ENCODE data around the gene RIPOR3. TPM values are rescaled to one million over a fixed set of nuclear protein-coding genes. Genes with fewer than 3 reads are reported as not detected.

Gene RIPOR3
- total RNA-seq, 2 donors from 2014 or later: 2.3 to 6.9 TPM

- H3K27me3 ChIP-seq: no peaks in the 10 kb centered on the region
- H3K4me1 ChIP-seq: peaks cover 35% of the 10 kb centered on the region
- H3K9me3 ChIP-seq: no peaks in the 10 kb centered on the region
- H3K4me3 ChIP-seq: no peak overlapping the region
- no peak for TF ChIP-seq POLR2A (IDR thresholded peaks at IDR 0.05)
- TF ChIP-seq CTCF (IDR thresholded peaks at IDR 0.05): no peak
- DNase-seq (no peak), ATAC-seq (no peak)
- peak overlapping the region in 1 of 4 donors; percentile 13 for H3K27ac ChIP-seq
- intact Hi-C loops (cut with DNase I): no loop called here
- 40 to 87% methylated on average over 1 to 16 of the region's 16 CpGs for WGBS, 2 donors
- H3K36me3 ChIP-seq (replicated peaks in 1 of 2; ENCODE audit: insufficient read depth in 1 of 2, low read depth in 2 of 2): no peaks in the 10 kb centered on the region
Measured at GRCh38 chr20:50628853-50629669, 62.3 kb downstream of the RIPOR3 start.

GRCh38 chr20:50628332-50628731 is 63.0 kb downstream of the RIPOR3 start:
- Histone ChIP-seq H3K4me1 (peaks cover 36% of the 10 kb centered on the region), H3K27ac (no peak overlapping the region), H3K36me3 (replicated peaks in 1 of 2; ENCODE audit: insufficient read depth in 1 of 2, low read depth in 2 of 2) (no peaks in the 10 kb centered on the region), H3K9me3 (no peaks in the 10 kb centered on the region), H3K27me3 (no peaks in the 10 kb centered on the region), H3K4me3 (no peak overlapping the region)
- peak in 1 of 4 donors; percentile 54 for DNase-seq
- TF ChIP-seq POLR2A (IDR thresholded peaks at IDR 0.05) (no peak), CTCF (IDR thresholded peaks at IDR 0.05) (no peak)
- 42 to 64% methylated on average over 11 of the region's 11 CpGs for WGBS, 2 donors
- intact Hi-C loops (cut with DNase I): no loop called here
- ATAC-seq: no peak

GRCh38 chr20:50627747-50628146 is 63.6 kb downstream of the RIPOR3 start:
- intact Hi-C loops (cut with DNase I): no loop called here
- DNase-seq (no peak), ATAC-seq (no peak)
- H3K4me3 ChIP-seq: no peak overlapping the region
- H3K9me3 ChIP-seq: no peaks in the 10 kb centered on the region
- H3K4me1 ChIP-seq: peaks cover 36% of the 10 kb centered on the region
- no peaks in the 10 kb centered on the region for H3K27me3 ChIP-seq
- WGBS, 2 donors: 78 to 89% methylated on average over 5 to 9 of the region's 9 CpGs
- H3K36me3 ChIP-seq (replicated peaks in 1 of 2; ENCODE audit: insufficient read depth in 1 of 2, low read depth in 2 of 2): no peaks in the 10 kb centered on the region
- H3K27ac ChIP-seq: no peak overlapping the region
- TF ChIP-seq POLR2A (IDR thresholded peaks at IDR 0.05) (no peak), CTCF (IDR thresholded peaks at IDR 0.05) (no peak)

GRCh38 chr20:50625986-50626677 is 65.2 kb downstream of the RIPOR3 start:
- peaks cover 36% of the 10 kb centered on the region for H3K4me1 ChIP-seq
- peak in 6 of 7 experiments; percentile 23 to 57 (median 46) for TF ChIP-seq CTCF (IDR thresholded peaks at IDR 0.05)
- TF ChIP-seq POLR2A (IDR thresholded peaks at IDR 0.05): no peak
- H3K4me3 ChIP-seq: no peak overlapping the region
- H3K36me3 ChIP-seq (replicated peaks in 1 of 2; ENCODE audit: insufficient read depth in 1 of 2, low read depth in 2 of 2): no peaks in the 10 kb centered on the region
- peak; percentile 27 to 45 (median 38) for DNase-seq
- H3K9me3 ChIP-seq: peaks cover 0 to 2% (median 0%) of the 10 kb centered on the region in 3 donors
- ATAC-seq: peak; percentile 16
- H3K27ac ChIP-seq: peak overlapping the region; percentile 39 to 74 (median 72)
- intact Hi-C loops (cut with DNase I): no loop called here
- no peaks in the 10 kb centered on the region for H3K27me3 ChIP-seq
- WGBS, 2 donors: 29 to 48% methylated on average over 14 to 15 of the region's 15 CpGs
